H9 (cell line): Measurements from ENCODE around the gene CHCHD10. TPM values are rescaled to one million over a fixed set of nuclear protein-coding genes. Genes with fewer than 3 reads are reported as not detected.

ENCODE experiments used
- DNase-seq: peaks from one replicate; pipeline ENCODE4 v3.0.0-alpha.2; 2017
- H2AFZ ChIP-seq: one replicate; pipeline ENCODE4 v1.6.1; 2013; ENCODE audit warnings: mild to moderate bottlenecking, low read length, control low read depth, moderate library complexity
- H2AK5ac ChIP-seq: 2 replicates; pipeline ENCODE4 v1.6.1; 2013; ENCODE audit warnings: low read length, control low read depth, mixed read lengths; ENCODE audit not compliant: insufficient read length
- H2BK120ac ChIP-seq: one replicate; pipeline ENCODE4 v1.6.1; 2013; ENCODE audit warnings: low read depth, mild to moderate bottlenecking, low read length, control low read depth, inconsistent platforms; ENCODE audit not compliant: poor library complexity, severe bottlenecking
- H2BK12ac ChIP-seq: 2 replicates; pipeline ENCODE4 v1.6.1; 2013; ENCODE audit warnings: low read length, control low read depth, mixed read lengths, low read depth; ENCODE audit not compliant: insufficient read length
- H2BK15ac ChIP-seq: 2 replicates; pipeline ENCODE4 v1.6.1; 2013; ENCODE audit warnings: low read depth, low read length, control low read depth
- H2BK20ac ChIP-seq: one replicate; pipeline ENCODE4 v1.6.1; 2013; ENCODE audit warnings: low read depth, mild to moderate bottlenecking, low read length, control low read depth, inconsistent platforms; ENCODE audit not compliant: poor library complexity, severe bottlenecking
- H2BK5ac ChIP-seq: 2 replicates; pipeline ENCODE4 v1.6.1; 2013; ENCODE audit warnings: low read length, control low read depth, mixed read lengths; ENCODE audit not compliant: insufficient read length
- H3K14ac ChIP-seq: 2 replicates; pipeline ENCODE4 v1.6.1; 2013; ENCODE audit warnings: low read length, control low read depth; ENCODE audit not compliant: insufficient read depth
- H3K18ac ChIP-seq: 2 replicates; pipeline ENCODE4 v1.6.1; 2013; ENCODE audit warnings: low read depth, mild to moderate bottlenecking, mixed read lengths, low read length, control low read depth; ENCODE audit not compliant: insufficient read length
- H3K23ac ChIP-seq: 2 replicates; pipeline ENCODE4 v1.6.1; 2013; ENCODE audit warnings: low read length, control low read depth, mixed read lengths, low read depth; ENCODE audit not compliant: insufficient read length
- H3K23me2 ChIP-seq: 2 replicates; pipeline ENCODE4 v1.6.1; 2013; ENCODE audit warnings: low read depth, mild to moderate bottlenecking, mixed read lengths, low read length, control low read depth; ENCODE audit not compliant: insufficient read length, poor library complexity, severe bottlenecking
- H3K27ac ChIP-seq: 2 replicates; pipeline ENCODE4 v1.5.1; 2013; ENCODE audit warnings: low read length, control low read depth, mixed read lengths, low read depth; ENCODE audit not compliant: insufficient read length
- H3K27me3 ChIP-seq: 2 replicates; pipeline ENCODE4 v1.6.1; 2013; ENCODE audit warnings: low read length, control low read depth, inconsistent platforms; ENCODE audit not compliant: insufficient read depth
- H3K4ac ChIP-seq: 2 replicates; pipeline ENCODE4 v1.6.1; 2013; ENCODE audit warnings: low read depth, mild to moderate bottlenecking, control low read depth, inconsistent platforms, low read length, moderate library complexity
- H3K4me1 ChIP-seq: 2 replicates; pipeline ENCODE4 v1.6.1; 2013; ENCODE audit warnings: low read length, control low read depth, inconsistent platforms; ENCODE audit not compliant: insufficient read depth
- H3K4me2 ChIP-seq: 2 replicates; pipeline ENCODE4 v1.6.1; 2013; ENCODE audit warnings: low read length, control low read depth, mixed read lengths; ENCODE audit not compliant: insufficient read length, insufficient read depth
- H3K56ac ChIP-seq: 2 replicates; pipeline ENCODE4 v1.6.1; 2013; ENCODE audit warnings: low read depth, mild to moderate bottlenecking, mixed read lengths, low read length, control low read depth; ENCODE audit not compliant: insufficient read length
- H3K79me1 ChIP-seq: 2 replicates; pipeline ENCODE4 v1.6.1; 2013; ENCODE audit warnings: low read depth, mild to moderate bottlenecking, moderate library complexity, low read length, control low read depth, inconsistent platforms; ENCODE audit not compliant: insufficient read depth, poor library complexity, severe bottlenecking
- H3K79me2 ChIP-seq: 2 replicates; pipeline ENCODE4 v1.6.1; 2013; ENCODE audit warnings: low read length, control low read depth, inconsistent platforms; ENCODE audit not compliant: insufficient read depth
- H3K9ac ChIP-seq: 2 replicates; pipeline ENCODE4 v1.6.1; 2013; ENCODE audit warnings: low read length, control low read depth, mixed read lengths; ENCODE audit not compliant: insufficient read length; ENCODE audit errors: extremely low read depth
- H3K9me3 ChIP-seq: one replicate; pipeline ENCODE4 v1.6.1; 2013; ENCODE audit warnings: low read depth, low read length, inconsistent platforms; ENCODE audit not compliant: control insufficient read depth
- H3T11ph ChIP-seq: one replicate; pipeline ENCODE4 v1.6.1; 2013; ENCODE audit warnings: mild to moderate bottlenecking, low read length, control low read depth, inconsistent platforms
- H4K20me1 ChIP-seq: one replicate; pipeline ENCODE4 v1.6.1; 2013; ENCODE audit not compliant: control insufficient read depth, insufficient read length, insufficient read depth
- H4K5ac ChIP-seq: 2 replicates; pipeline ENCODE4 v1.6.1; 2013; ENCODE audit warnings: low read depth, mild to moderate bottlenecking, mixed read lengths, low read length, control low read depth; ENCODE audit not compliant: insufficient read length
- H4K8ac ChIP-seq: replicated peaks from 2 replicates; pipeline ENCODE4 v1.6.1; 2013; ENCODE audit warnings: low read length, control low read depth, mixed read lengths, low read depth; ENCODE audit not compliant: insufficient read length
- H4K91ac ChIP-seq: 2 replicates; pipeline ENCODE4 v1.6.1; 2013; ENCODE audit warnings: low read depth, mild to moderate bottlenecking, moderate library complexity, mixed read lengths, low read length, control low read depth; ENCODE audit not compliant: insufficient read length
- H3K27ac Mint-ChIP-seq, 3 experiments: 2 replicates in 2 of 3; 3 replicates in 1 of 3; pipeline ENCODE4 v1.8.0; 2020 to 2021; ENCODE audit warnings: mixed read lengths in 3 of 3, mild to moderate bottlenecking in 1 of 3, moderate library complexity in 1 of 3
- H3K27me3 Mint-ChIP-seq: 2 replicates; pipeline ENCODE4 v1.8.0; 2021; ENCODE audit warnings: low read depth, mild to moderate bottlenecking, moderate library complexity, mixed read lengths
- H3K36me3 Mint-ChIP-seq, 3 experiments: 2 replicates in 2 of 3; 3 replicates in 1 of 3; pipeline ENCODE4 v1.8.0; 2020 to 2021; ENCODE audit warnings: low read depth in 3 of 3, mixed read lengths in 3 of 3; ENCODE audit not compliant: insufficient read depth in 1 of 3
- H3K4me1 Mint-ChIP-seq, 2 experiments: 2 replicates each; pipeline ENCODE4 v1.8.0; 2020; ENCODE audit warnings: mixed read lengths in 2 of 2
- H3K4me3 Mint-ChIP-seq, 2 experiments: 2 replicates in 1 of 2; 3 replicates in 1 of 2; pipeline ENCODE4 v1.8.0; 2020 to 2021; ENCODE audit warnings: mild to moderate bottlenecking in 2 of 2, mixed read lengths in 2 of 2, moderate library complexity in 1 of 2
- H3K9me3 Mint-ChIP-seq, 2 experiments: 2 replicates in 1 of 2; 3 replicates in 1 of 2; pipeline ENCODE4 v1.8.0; 2020; ENCODE audit warnings: mild to moderate bottlenecking in 2 of 2, mixed read lengths in 2 of 2, moderate library complexity in 1 of 2
- WGBS: extraction: QIAGEN DNeasy Blood & Tissue Kit; methylation state at CpG from one replicate; pipeline ENCODE4 v1.1.7; 2013; ENCODE audit warnings: missing lambda C conversion rate, low lambda C conversion rate, mixed read lengths; ENCODE audit not compliant: insufficient read length; ENCODE audit errors: extremely low coverage; 5-methylcytosine and 5-hydroxymethylcytosine counted together
- total RNA-seq: library from RNA; stranded (reverse); gene quantifications from 2 replicates; pipeline ENCODE4 v1.2.1, GENCODE V29; 2021
- TF ChIP-seq, protein P1 (sequence below): fragments of 200-600 bp; sonication (generic); conservative IDR thresholded peaks from 3 replicates; pipeline ENCODE4 v1.8.0; 2021; ENCODE audit warnings: antibody characterized with exemption, mild to moderate bottlenecking

CHCHD10 gene
- total RNA-seq, 1 experiment from 2014 or later: 53.7 TPM

DNA sequence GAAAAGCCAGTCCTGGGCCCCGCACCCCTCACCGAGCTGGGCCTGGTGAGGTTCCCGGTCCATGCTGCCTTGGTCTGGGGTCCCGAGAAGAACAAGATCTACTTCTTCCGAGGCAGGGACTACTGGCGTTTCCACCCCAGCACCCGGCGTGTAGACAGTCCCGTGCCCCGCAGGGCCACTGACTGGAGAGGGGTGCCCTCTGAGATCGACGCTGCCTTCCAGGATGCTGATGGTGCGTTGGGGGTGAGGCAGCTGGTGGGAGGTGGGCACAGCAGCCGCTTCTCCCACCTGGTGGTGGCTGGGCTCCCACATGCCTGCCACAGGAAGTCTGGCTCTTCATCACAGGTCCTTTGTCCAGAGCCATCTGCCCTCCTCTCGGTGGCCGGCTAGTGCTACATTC is 14.5 kb upstream of the CHCHD10 start:
- no peaks in the 10 kb centered on the region for H3K36me3 Mint-ChIP-seq
- Histone ChIP-seq H3T11ph (no peak overlapping the region), H4K20me1 (no peaks in the 10 kb centered on the region), H3K79me1 (no peaks in the 10 kb centered on the region), H3K27me3 (no peaks in the 10 kb centered on the region), H4K8ac (no peak overlapping the region), H4K91ac (no peak overlapping the region), H2BK20ac (no peak overlapping the region), H2BK15ac (no peak overlapping the region), H3K23ac (no peak overlapping the region), H3K56ac (no peak overlapping the region), H3K23me2 (peaks cover 2% of the 10 kb centered on the region), H3K9me3 (no peaks in the 10 kb centered on the region), H4K5ac (no peak overlapping the region), H3K14ac (no peak overlapping the region), H3K4me2 (no peak overlapping the region), H2BK5ac (no peak overlapping the region), H3K79me2 (no peaks in the 10 kb centered on the region), H2AK5ac (no peak overlapping the region), H3K9ac (no peak overlapping the region), H3K18ac (no peak overlapping the region), H3K4ac (no peak overlapping the region), H2BK120ac (no peak overlapping the region), H2AFZ (no peak overlapping the region), H2BK12ac (no peak overlapping the region), H3K27ac (no peak overlapping the region), H3K4me1 (no peaks in the 10 kb centered on the region)
- WGBS: no CpG with 5 or more reads among the region's 16 CpGs
- H3K27ac Mint-ChIP-seq: no peak overlapping the region
- no peak overlapping the region for H3K4me3 Mint-ChIP-seq
- no peaks in the 10 kb centered on the region for H3K9me3 Mint-ChIP-seq
- no peaks in the 10 kb centered on the region for H3K27me3 Mint-ChIP-seq
- peaks cover 9 to 11% of the 10 kb centered on the region in 2 experiments for H3K4me1 Mint-ChIP-seq
- DNase-seq: no peak
- TF ChIP-seq, protein P1, sequence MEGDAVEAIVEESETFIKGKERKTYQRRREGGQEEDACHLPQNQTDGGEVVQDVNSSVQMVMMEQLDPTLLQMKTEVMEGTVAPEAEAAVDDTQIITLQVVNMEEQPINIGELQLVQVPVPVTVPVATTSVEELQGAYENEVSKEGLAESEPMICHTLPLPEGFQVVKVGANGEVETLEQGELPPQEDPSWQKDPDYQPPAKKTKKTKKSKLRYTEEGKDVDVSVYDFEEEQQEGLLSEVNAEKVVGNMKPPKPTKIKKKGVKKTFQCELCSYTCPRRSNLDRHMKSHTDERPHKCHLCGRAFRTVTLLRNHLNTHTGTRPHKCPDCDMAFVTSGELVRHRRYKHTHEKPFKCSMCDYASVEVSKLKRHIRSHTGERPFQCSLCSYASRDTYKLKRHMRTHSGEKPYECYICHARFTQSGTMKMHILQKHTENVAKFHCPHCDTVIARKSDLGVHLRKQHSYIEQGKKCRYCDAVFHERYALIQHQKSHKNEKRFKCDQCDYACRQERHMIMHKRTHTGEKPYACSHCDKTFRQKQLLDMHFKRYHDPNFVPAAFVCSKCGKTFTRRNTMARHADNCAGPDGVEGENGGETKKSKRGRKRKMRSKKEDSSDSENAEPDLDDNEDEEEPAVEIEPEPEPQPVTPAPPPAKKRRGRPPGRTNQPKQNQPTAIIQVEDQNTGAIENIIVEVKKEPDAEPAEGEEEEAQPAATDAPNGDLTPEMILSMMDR: no peak
